Measurements from ENCODE around the gene SLC11A1.

SLC11A1 gene, protein sequence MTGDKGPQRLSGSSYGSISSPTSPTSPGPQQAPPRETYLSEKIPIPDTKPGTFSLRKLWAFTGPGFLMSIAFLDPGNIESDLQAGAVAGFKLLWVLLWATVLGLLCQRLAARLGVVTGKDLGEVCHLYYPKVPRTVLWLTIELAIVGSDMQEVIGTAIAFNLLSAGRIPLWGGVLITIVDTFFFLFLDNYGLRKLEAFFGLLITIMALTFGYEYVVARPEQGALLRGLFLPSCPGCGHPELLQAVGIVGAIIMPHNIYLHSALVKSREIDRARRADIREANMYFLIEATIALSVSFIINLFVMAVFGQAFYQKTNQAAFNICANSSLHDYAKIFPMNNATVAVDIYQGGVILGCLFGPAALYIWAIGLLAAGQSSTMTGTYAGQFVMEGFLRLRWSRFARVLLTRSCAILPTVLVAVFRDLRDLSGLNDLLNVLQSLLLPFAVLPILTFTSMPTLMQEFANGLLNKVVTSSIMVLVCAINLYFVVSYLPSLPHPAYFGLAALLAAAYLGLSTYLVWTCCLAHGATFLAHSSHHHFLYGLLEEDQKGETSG

DNA sequence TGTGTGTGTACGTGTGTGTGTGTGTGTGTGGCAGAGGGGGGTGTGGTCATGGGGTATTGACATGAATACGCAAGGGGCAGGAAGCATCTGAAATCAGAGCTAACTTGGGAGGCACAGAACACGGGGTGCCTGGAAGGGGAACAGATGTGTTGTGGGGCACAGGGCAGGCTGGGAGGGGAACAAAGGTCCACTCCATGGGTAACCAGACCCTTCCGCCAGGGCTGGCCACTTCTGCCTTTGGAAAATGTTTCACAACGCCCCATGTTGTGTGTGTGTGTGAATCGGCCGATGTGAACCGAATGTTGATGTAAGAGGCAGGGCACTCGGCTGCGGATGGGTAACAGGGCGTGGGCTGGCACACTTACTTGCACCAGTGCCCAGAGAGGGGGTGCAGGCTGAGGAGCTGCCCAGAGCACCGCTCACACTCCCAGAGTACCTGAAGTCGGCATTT is at the start of gene SLC11A1:
SLC11A1 (plus strand) TSS at position 358 of the 451 bp plus-strand sequence. CDS start 96 bp downstream, outside the sequence.
- no peak for DNase-seq (ENCODE audit: low read depth, low spot score)
- H3K27ac ChIP-seq = no peak within 1 kb of the TSS

DNA sequence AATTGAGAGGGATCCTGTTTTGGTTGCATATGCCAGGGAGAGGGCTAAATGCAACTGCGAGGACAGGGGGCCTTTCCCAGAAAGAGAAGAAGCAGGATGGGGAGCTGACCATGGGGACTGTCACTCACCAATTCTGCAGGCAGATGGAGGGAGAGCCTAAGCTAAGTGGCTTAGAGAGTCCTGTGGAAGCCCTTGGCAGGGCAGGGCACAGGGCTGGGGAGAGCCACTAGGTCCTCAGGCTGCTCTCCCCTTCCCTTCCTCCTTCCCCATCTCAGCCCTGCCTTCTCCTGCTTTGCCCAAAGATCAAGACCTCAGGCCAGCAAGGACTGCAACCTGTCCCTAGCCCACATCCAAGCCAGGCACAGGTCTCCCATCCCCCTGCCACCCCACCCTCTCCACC is 49.8 kb upstream of the SLC11A1 start:
- H3K27ac ChIP-seq = no peak overlapping the region
- DNase-seq (ENCODE audit: low read depth, low spot score) = no peak

DNA sequence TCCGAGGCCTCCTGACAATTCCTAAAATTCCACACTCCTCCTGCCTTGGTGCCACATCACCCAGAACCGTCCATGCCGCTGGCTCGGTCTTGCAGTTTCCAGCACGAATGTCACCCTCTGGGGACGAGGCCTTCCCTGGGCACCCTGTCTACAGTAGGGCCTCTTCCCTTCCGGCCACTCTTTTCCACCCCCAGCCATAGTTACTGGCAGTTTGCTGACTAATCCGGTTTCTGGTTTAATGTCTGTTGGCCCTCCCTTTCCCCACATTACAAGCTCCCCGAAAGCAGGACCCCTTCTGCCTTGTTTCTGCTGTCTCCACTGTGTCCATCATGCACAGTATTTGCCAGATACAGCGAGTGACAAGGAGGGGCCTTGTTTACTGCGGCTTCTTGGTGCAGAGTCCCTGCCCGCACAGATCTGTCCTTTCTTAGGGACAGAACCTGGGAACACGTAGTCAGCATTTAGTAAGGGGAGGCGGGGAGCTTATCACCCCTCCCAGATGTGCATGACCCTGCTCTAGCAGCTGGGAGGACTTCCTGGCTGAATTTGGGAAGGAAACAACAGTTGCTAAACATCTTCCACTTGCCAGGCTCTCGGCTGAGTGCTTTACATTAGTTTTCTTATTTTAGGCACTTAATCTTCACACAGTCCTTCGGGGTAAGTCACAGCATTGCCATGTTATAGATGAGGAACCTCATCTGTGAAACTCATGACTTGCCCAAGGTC is 49.0 kb upstream of the SLC11A1 start:
- no peak for DNase-seq (ENCODE audit: low read depth, low spot score)
- H3K27ac ChIP-seq = no peak overlapping the region

DNA sequence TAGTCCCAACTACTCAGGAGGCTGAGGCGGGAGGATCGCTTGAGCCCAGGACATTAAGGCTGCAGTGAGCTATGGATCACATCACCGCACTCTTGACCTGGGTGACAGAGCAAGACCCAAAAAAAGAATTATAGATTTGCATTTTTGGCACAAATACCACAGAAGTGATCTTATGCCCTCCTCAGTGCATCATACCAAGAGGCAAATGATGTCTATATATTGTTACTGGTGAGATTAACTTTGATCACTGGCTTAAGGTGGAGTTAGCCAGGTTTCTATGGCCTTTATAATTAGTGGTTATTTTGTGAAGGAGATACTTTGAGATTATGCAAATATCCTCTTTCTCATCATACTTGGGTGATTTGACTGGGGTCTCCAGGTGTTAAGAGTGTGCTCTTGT is 47.5 kb upstream of the SLC11A1 start:
- DNase-seq (ENCODE audit: low read depth, low spot score) = no peak
- no peak overlapping the region for H3K27ac ChIP-seq

DNA sequence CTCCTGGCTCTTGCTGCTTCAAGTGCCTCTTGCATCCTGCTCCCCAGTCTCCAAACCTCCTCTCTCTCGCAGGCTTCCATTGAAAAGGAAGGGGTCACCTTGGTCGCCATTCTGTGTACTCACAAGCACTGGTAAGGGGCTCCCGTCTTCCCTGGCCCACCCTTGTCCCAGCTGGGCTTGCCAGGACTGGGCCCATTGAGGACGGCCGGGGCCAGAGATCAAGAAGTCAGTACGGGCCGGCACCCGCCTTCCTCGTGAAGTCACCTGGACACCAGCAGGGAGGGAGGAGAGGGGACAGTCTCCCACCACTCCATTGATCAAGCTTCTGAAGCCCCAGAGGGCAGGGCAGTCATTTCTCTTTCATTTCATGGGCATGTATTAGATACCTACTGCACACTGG is 41.4 kb upstream of the SLC11A1 start:
- no peak overlapping the region for H3K27ac ChIP-seq
- DNase-seq (ENCODE audit: low read depth, low spot score) = no peak

DNA sequence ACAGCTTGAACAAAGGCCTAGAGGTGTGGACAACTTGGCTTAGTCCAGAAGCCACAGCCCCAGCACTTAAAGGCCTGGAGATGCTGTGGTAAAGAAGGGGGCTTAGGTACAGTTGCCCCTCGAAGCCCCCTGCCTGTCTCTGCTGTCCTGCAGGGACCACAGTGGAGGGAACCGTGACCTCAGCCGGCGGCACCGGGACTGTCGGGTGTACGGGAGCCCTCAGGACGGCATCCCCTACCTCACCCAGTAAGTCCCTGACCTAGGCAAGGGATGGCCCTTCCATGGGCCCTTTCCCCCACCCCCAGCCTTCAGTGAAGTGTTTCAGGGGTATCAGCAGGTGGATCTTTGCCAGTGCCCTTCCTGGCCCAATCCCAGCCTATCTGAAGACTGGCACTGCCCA is 40.7 kb upstream of the SLC11A1 start:
- no peak for DNase-seq (ENCODE audit: low read depth, low spot score)
- no peak overlapping the region for H3K27ac ChIP-seq

DNA sequence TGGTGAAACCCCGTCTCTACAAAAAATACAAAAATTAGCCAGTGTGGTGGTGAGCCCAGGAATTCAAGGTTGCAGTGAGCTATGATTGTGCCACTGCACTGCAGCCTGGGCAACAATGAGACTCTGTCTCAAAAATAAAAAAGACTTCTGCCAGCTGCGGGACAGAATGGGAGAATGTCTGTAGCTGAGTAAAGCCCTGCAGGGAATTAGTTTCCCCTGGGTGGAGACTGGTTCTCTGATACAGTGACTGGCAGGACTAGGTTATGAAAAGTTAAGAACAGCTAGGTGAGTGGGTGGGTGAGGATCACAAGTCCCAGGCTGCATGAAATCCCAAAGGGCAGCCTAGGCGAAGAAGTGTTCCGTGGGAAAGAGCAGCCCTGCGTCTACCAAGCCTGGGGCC is 39.2 kb upstream of the SLC11A1 start:
- no peak for DNase-seq (ENCODE audit: low read depth, low spot score)
- H3K27ac ChIP-seq = no peak overlapping the region

DNA sequence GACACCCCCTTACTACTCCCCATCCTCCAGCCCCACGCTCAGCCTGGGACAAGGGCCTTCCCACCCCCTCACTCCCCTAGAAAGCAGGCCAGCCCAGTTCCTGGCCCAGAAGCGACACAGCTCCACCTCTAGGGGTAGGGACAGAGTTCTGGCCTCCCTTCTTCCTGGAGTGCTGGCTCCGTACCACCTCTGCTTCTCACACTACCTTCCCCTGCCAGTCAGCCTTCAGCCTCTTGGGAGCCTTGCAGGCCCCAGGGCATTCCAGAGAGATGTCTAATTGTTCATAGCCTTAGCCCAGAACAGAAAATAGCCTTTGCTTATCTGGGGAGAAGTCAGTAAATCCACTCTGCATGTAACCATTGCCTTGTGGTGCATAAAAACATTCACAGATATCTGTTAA is 38.5 kb upstream of the SLC11A1 start:
- DNase-seq (ENCODE audit: low read depth, low spot score) = no peak
- H3K27ac ChIP-seq = no peak overlapping the region

- H3K27ac ChIP-seq = no peak overlapping the region
- no peak for DNase-seq (ENCODE audit: low read depth, low spot score)
Measured at GRCh38 chr2:218344090-218344754, 37.9 kb upstream of the SLC11A1 start.

DNA sequence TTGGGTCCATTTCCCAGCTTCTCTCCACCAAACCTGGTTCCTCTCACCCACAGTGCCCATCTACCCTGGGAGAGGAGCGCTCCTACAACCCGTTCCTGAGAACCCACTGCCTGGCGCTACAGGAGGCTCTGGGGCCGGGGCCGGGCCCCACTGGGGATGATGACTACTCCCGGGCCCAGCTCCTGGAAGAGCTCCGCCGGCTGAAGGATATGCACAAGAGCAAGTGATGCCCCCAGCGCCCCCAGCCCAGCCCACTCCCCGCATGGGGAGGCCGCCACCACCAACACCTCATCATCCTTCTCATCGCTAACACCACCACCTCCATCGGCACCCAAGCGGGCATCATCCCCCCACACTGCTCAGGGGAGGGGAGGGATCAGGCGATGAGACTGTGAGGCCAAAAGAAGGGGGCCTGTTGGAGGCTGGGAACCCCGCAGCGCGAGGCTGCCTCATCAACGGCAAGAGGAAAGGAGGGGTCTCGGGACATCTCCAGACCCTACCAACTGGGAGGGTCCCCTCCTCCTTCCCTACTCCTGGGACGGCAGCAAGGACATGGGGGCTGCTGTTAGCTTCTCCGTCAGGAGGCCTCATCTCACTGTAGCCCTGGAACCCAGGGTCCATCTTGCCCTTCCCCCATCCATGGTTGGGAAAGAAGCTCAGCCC is 37.2 kb upstream of the SLC11A1 start:
- DNase-seq (ENCODE audit: low read depth, low spot score) = no peak

GRCh38 chr2:218345491-218346236 is 36.4 kb upstream of the SLC11A1 start:
- no peak overlapping the region for H3K27ac ChIP-seq
- DNase-seq (ENCODE audit: low read depth, low spot score) = no peak

More for the DNA sequence above, 37.2 kb upstream of the SLC11A1 start:
- no peak overlapping the region for H3K27ac ChIP-seq

DNA sequence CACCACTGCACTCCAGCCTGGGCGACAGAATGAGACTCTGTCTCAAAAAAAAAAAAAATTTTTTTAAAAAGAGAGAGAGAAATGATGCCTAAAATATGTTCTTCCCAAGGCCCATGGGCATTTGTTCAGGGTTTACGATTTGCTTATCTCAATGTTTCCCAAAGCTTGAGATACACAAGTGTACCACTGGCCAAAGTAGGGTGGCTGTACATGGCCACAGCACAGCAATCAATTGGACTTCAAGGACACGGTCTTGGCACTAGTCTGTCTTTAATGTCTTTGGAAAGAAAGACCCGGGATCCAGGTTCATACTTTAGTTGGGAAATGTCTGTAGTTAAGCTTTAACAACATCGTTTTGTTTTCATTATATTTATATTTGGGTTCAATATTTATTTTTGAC is 34.9 kb upstream of the SLC11A1 start:
- no peak for DNase-seq (ENCODE audit: low read depth, low spot score)
- H3K27ac ChIP-seq = no peak overlapping the region

DNA sequence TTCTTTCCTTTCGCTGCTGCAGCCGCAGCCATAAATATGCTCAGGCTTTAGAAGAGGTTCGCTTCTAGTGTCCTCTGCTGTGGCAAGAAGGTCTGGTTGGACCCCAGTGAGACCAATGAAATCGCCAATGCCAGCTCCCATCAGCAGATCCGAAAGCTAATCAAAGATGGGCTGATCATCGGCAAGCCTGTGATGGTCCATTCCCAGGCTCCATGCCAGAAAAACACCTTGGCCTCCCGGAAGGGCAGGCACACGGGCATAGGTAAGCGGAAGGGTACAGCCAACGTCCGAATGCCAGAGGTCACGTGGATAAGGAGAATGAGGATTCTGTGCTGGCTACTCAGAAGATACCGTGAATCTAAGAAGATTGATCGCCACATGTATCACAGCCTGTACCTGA is 28.0 kb upstream of the SLC11A1 start:
- H3K27ac ChIP-seq = no peak overlapping the region
- DNase-seq (ENCODE audit: low read depth, low spot score) = no peak

- no peak for DNase-seq (ENCODE audit: low read depth, low spot score)
- H3K27ac ChIP-seq = no peak overlapping the region
Measured at GRCh38 chr2:218354850-218355443, 27.1 kb upstream of the SLC11A1 start.

DNA sequence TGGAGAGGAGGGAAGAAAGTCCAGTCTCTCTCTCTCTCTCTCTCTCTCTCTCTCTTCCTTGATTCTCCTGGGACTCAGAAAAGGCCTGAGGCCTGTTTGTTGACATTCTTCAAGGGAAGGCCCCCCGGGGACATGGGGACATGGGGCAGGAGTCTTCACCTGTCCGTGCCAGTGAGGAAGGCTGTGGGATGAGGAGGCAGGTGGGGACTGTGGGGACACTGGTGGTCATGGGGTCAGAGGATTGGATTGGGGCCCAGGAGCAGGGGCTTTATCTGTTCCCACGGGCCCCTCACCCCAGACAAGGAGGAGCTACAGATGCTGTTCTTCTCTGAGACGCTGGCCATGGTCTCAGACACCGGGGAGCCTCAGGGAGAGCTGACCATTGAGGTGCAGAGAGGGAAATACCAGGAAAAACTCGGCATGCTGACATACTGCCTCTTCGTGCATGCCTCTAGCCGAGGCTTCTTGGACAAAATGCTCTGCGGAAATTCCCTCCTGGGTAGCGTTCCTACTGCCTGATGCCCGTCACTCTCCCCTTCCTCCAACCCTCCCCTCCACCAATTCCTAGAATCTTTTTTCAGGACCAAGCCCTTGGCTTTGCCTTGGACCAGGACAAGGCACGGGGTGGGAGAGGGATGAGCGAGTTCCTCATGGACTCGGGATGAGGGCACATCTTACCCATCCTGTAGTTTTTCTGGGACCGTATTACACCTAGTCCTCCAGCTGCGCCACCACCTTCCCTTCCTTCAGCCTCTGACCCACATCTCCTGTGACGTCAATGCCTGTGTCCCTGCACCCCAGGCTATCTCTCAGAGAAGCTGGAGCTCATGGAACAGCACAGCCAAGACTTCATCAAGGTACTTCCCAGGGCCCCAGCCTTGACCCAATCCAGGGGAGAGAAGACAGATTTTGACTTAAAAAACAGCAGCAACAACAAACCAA is 24.6 kb upstream of the SLC11A1 start:
- no peak overlapping the region for H3K27ac ChIP-seq
- DNase-seq (ENCODE audit: low read depth, low spot score) = no peak

- DNase-seq (ENCODE audit: low read depth, low spot score) = no peak
- H3K27ac ChIP-seq = no peak overlapping the region
Measured at GRCh38 chr2:218360453-218360852, 21.6 kb upstream of the SLC11A1 start.

DNA sequence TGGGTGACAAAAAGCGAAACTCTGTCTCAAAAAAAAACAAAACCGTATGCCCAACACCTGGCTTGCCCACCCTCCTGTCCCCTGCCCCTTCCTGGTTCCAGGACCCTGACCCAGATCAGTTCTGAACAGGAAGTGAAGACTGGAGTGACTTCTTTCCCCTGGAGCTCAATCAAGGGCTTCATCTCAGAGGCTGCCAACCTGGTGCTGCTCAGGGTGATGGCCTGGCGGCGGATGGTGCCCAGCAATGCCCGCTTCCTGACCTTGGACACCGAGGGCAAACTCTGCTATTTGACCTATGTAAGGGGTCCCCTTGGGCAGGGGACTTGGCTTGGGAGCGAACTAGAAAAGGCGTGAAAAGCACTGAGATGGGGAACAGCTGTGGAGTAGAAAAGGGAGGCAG is 19.5 kb upstream of the SLC11A1 start:
- H3K27ac ChIP-seq = no peak overlapping the region
- DNase-seq (ENCODE audit: low read depth, low spot score) = no peak

DNA sequence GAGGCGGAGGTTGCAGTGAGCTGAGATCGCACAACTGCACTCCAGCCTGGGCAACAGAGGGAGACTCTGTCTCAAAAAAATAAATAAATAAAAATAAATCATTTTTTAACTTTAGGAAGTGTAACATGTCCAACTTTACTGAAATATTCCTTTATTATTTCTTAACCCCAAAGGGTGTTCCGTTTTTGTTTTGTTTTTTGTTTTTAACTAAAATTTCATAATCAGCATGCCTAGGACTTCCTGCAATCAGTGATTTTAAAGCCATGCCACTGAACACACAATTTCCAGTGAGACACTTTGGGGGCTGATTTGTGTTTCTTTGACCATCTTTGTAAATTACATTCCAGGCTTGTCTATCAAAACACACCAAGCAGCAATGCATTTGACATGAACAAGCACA is 18.3 kb upstream of the SLC11A1 start:
- no peak overlapping the region for H3K27ac ChIP-seq
- no peak for DNase-seq (ENCODE audit: low read depth, low spot score)

Data from epithelial cell of prostate (primary cell).